Activated CD4-positive, alpha-beta T cell treated with anti-CD3 and anti-CD28 coated beads for 1 hour (primary cell): ENCODE results near the gene OR51B5.
"Not testable (repeated sequence)": the region's sequence is repeated elsewhere in the genome, so short reads cannot be mapped to it uniquely, and the experiment has no call there.

ENCODE experiments used
- DNase-seq: peaks from one replicate; pipeline ENCODE4 v3.0.0-alpha.2; 2020

Gene OR51B5

GRCh38 chr11:5343474-5344335 lies at the start of gene OR51B5:
Gene OR51B5 (minus strand): TSS chr11:5343524. CDS start chr11:5343524, 0 bp downstream.
- DNase-seq = no peak

DNA sequence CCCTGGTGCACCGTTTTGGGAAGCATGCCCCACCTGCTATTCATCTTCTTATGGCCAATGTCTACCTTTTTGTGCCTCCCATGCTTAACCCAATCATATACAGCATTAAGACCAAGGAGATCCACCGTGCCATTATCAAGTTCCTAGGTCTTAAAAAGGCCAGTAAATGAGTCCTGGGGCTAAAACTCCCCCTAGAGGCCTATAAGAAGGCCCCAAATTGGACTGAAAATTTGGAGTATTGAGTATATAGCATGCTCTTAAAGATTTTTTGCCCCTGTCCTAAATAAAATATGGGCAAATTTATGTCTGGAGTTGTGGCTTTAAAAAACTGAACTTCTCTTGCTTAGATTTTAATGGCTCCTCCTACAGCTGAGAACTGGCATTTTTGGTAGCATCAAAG lies 46.9 kb upstream of the OR51B5 start:
- DNase-seq = no peak

GRCh38 chr11:5384335-5384734 lies 41.0 kb upstream of the OR51B5 start:
- no peak for DNase-seq

DNA sequence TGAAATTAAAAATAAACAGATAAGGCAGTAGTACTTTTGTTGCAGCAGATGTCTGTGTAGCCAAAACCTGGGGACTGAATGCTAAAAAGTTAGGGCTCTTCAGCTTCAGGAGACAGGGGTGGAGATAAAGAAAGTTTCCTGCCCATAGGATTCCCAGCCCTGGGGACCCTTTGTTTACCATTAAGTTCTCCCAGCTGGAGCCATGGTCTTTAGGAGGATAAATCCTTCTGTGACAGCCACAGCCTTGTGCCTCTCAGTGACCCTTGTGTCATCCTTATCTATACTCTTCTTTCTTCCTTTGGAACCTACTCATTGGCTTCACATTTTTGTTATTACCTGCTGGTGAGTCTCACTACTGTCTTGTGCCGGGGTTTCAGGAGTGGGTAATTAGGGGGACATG lies 40.3 kb upstream of the OR51B5 start, which contains the start of gene OR51M1:
OR51M1 (plus strand) TSS at position 237 of the 400 bp plus-strand sequence. CDS start 5,587 bp downstream, outside the sequence.
- DNase-seq = no peak

GRCh38 chr11:5380740-5381342 lies 37.5 kb upstream of the OR51B5 start:
- no peak for DNase-seq

DNA sequence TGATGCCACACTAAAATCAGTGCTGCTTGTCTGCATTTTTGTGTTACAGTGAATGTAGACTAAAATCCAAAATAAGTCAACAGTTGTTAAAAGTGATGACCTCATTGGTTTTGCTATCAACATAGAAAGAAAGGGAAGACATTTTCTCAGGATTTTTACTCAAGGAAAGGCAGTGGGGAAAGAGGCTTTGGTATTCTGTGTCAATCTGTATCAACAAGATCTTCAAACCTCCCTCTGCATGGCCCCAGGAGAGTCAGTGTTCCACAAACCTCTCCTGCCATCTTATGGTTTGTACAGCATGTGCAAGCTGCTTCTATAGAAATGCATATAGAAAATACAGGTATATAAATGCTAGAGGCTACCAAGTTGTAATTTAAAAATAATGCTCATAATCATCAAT lies 26.5 kb upstream of the OR51B5 start:
- DNase-seq = no peak

DNA sequence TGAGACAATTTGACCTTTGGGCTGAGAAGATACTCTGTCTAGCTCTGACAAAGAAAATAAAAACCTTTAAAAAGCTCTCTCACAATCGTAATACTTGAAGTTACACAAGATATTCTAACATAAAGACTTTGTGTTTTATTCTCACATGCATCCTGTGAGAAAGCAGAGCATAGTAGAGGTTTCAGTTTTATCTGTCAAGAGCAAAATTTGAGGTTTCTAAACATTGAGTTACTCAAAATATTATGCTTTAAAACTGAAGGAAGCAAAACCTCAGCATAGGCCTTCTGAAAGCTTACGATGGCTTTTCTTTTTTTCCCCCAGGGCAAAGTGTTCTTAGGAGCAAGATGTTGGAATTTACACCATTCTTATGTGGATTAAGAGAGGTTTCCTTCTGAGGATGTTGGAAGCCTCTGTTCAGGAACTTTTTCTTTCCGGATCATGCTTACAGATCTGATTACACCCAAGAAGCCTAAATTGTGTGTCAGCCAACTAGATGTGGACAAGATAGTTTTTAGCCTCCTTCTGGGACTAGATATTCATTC lies 25.2 kb upstream of the OR51B5 start:
- no peak for DNase-seq

GRCh38 chr11:5367448-5368074 lies 24.2 kb upstream of the OR51B5 start:
- DNase-seq = no peak

- no peak for DNase-seq
These were observed 23.5 kb upstream of the OR51B5 start for GRCh38 chr11:5366856-5367255.

DNA sequence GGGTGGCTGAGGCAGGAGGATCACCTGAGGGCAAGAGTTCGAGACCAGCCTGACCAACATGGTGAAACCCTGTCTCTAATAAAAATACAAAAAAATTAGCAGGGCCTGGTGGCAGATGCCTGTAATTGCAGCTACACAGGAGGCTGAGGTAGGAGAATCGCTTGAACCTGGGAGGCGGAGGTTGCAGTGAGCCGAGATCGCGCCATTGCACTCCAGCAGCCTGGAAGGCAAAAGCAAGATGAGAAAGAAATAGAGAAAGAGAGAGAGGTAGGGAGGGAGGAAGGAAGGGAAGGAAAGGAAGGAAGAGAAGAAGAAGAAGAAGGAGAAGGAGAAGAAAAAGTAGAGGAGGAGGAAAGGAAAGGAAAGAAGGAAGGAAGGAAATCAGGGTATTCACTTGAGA lies 23.0 kb upstream of the OR51B5 start:
- not testable (repeated sequence) for DNase-seq

GRCh38 chr11:5364214-5364613 lies 20.9 kb upstream of the OR51B5 start:
- no peak for DNase-seq

- DNase-seq = no peak
These were observed 20.4 kb upstream of the OR51B5 start for GRCh38 chr11:5363679-5364078.

DNA sequence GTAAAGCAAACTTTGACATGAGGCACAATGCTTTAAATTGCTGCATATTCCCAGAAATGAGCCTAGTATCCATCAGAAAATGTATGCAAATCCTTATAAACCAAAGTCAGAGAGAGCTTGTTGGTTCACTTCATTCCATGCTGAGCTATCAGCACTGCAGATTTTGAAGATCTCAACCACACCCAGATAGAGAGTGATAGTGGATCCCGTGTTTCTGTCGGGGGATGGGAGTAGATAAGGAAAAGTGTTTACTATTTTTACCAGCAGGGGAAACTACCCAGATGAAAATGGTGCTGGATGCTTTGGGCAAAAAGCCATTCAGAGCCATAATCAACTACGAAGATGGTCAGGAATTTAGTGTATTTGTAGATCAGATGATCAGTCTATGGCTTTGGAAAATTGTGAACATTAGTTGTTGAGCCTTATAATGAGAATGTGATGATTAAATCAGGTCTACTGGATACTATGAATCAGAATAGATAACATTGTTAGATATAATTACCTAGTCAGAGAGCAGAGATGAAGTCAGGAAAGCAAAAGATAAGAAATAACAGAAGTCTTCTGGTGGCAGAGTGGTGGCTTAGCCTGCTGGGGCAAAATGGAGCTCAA lies 18.8 kb upstream of the OR51B5 start:
- DNase-seq = no peak

DNA sequence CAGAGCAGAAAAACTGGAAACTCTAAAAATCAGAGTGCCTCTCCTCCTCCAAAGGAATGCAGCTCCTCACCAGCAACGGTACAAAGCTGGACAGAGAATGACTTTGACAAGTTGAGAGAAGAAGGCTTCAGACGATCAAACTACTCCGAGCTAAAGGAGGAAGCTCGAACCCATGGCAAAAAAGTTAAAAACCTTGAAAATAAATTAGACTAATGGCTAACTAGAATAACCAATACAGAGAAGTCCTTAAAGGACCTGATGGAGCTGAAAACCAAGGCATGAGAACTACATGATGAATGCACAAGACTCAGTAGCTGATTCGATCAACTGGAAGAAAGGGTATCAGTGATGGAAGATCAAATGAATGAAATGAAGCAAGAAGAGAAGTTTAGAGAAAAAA lies 12.7 kb upstream of the OR51B5 start:
- not testable (repeated sequence) for DNase-seq

DNA sequence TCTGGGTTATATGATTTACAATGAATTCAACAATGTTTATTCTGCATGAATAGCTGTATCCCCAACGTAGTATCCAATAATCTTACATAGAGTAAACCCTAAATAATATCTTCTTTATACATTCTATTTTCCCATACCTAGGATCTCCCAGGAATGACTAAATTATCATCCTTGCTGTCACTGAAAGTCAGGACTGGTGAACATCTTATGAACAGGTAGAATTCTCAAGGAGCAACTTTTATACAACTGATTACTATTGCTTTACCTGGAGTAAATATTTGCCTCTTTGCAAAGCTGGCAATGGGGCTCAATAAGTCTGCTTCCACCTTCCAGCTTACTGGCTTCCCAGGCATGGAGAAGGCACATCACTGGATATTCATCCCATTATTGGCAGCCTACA lies 7.9 kb upstream of the OR51B5 start, which contains the start of gene OR51B6:
OR51B6 (plus strand) TSS at position 301 of the 400 bp plus-strand sequence; CDS start at position 301, 0 bp downstream.
- DNase-seq = no peak

- DNase-seq = no peak
These were observed 6.2 kb upstream of the OR51B5 start for GRCh38 chr11:5349550-5349949.

DNA sequence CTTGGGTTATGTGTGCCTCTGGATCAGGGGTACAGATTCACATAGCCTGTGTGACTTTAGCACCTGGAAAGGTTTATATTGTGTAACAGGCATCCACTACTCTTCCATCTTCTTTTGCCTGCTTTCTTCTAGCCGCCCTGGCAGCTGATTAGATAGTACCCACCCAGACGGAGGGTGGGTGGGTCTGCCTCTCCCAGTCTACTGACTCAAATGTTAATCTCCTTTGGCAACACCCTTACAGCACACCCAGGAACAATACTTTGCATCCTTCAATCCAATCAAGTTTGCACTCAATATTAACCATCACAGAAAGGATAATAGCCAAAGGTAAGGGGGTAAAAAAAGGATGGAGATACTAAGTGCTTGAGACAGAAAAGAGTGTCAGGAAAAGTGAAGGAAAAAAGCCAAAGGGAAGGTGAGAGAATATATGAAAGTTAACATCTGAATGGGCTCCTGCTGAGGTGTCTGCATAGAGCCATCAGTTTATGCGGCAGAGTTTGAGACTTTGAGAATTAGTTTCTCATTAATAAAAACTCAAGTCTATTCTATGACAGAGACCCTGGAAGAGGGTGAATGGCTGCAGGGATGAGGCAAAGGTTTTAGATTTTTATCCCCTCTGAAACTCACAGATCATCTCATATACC lies 5.3 kb upstream of the OR51B5 start:
- DNase-seq = no peak

- no peak for DNase-seq
These were observed 2.5 kb upstream of the OR51B5 start for GRCh38 chr11:5345831-5346230.

- DNase-seq = no peak
These were observed 3.5 kb downstream of the OR51B5 start for GRCh38 chr11:5339771-5340322.

DNA sequence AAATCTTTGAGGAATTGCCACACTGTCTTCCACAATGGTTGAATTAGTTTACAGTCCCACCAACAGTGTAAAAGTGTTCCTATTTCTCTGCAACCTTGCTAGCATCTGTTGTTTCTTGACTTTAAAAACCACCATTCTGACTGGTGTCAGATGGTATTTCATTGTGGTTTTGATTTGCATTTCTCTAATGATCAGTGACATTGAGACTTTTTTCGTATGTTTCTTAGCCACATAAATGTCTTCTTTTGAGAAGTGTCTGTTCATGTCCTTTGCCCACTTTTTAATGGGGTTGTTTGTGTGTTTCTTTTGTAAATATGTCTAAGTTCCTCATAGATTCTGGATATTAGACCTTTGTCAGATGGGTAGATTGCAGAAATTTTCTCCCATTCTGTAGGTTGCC lies 6.1 kb downstream of the OR51B5 start:
- DNase-seq = not testable (repeated sequence)

- DNase-seq = no peak
These were observed 7.0 kb downstream of the OR51B5 start for GRCh38 chr11:5336331-5336730.

- no peak for DNase-seq
These were observed 8.2 kb downstream of the OR51B5 start for GRCh38 chr11:5335170-5335569.
